ENCODE results near the gene GSK3A. TPM values are rescaled to one million over a fixed set of nuclear protein-coding genes. Genes with fewer than 3 reads are reported as not detected.

Gene GSK3A
- total and polyA plus RNA-seq, 9 of the 15 experiments (the other 6 are each of a cell fraction or from before 2014, with no cell fraction given): 0.62 to 90.7 (median 33.3) TPM

GRCh38 chr19:42283188-42284065 lies 41.0 kb upstream of the GSK3A start (continued):
- peak; percentile 24; the same call in 1 of the 2 replicates for TF ChIP-seq EP400 (IDR thresholded peaks at IDR 0.05)
- 0 out of 2 replicates have a peak, but pooled peaks have one; percentile 31 for TF ChIP-seq EHMT2 (IDR thresholded peaks at IDR 0.05)
- peak; percentile 29; the same call in 1 of the 2 replicates for TF ChIP-seq NR4A1 (CRISPR knock-in tag; IDR thresholded peaks at IDR 0.05)
- TF ChIP-seq NR4A1 (tag; IDR thresholded peaks at IDR 0.05): no peak
- peak; percentile 63 for TF ChIP-seq RBBP5 (IDR thresholded peaks at IDR 0.05; ENCODE audit: borderline replicate concordance, insufficient read depth, low read length, poor library complexity, severe bottlenecking)
- TF ChIP-seq NFIC (IDR thresholded peaks at IDR 0.05): peak; percentile 72
- TF ChIP-seq RBM15 (IDR thresholded peaks at IDR 0.05; ENCODE audit: insufficient read depth, low read length): no peak
- peak; percentile 87; the same call in 1 of the 2 replicates for TF ChIP-seq OTX1 (CRISPR knock-in tag; IDR thresholded peaks at IDR 0.05)
- TF ChIP-seq ZBTB9 (CRISPR knock-in tag; IDR thresholded peaks at IDR 0.05): no peak
- peak; percentile 85 for TF ChIP-seq PKNOX1 (IDR thresholded peaks at IDR 0.05)
- peak; percentile 35 to 74; a peak in 3 of 4 replicates for TF ChIP-seq FOXK2 (conservative IDR thresholded peaks at IDR 0.05 in 1 of 2, IDR thresholded peaks at IDR 0.05 in 1 of 2; ENCODE audit: low read depth in 2 of 2)
- TF ChIP-seq RNF219 (CRISPR knock-in tag; IDR thresholded peaks at IDR 0.05): no peak
- peak; percentile 13 for TF ChIP-seq POLR2B (IDR thresholded peaks at IDR 0.05; ENCODE audit: low read depth, partially characterized antibody)
- TF ChIP-seq ELF4 (CRISPR knock-in tag; IDR thresholded peaks at IDR 0.05): 0 out of 2 replicates have a peak, but pooled peaks have one; percentile 39
- no peak for TF ChIP-seq NFE2 (IDR thresholded peaks at IDR 0.05; ENCODE audit: low read depth)
- TF ChIP-seq SMARCA5 (IDR thresholded peaks at IDR 0.05): peak; percentile 91
- TF ChIP-seq NFE2L1 (tag; IDR thresholded peaks at IDR 0.05; ENCODE audit: borderline replicate concordance, low read depth): no peak
- peak; percentile 48; the same call in 1 of the 2 replicates for TF ChIP-seq ZBTB7A (IDR thresholded peaks at IDR 0.05; ENCODE audit: borderline replicate concordance, control insufficient read depth, low read depth, low read length)
- peak; percentile 71 for TF ChIP-seq RBFOX2 (IDR thresholded peaks at IDR 0.05; ENCODE audit: low read depth, low read length)
- TF ChIP-seq KDM5B (IDR thresholded peaks at IDR 0.05; ENCODE audit: insufficient replicate concordance, low read depth, low read length): peak; percentile 39
- TF ChIP-seq THAP7 (CRISPR knock-in tag; IDR thresholded peaks at IDR 0.05): no peak
- peak; percentile 34 to 70; a peak in 3 of 4 replicates for TF ChIP-seq ARNT (IDR thresholded peaks at IDR 0.05)
